Hepatocyte (in vitro differentiated cells): ENCODE data around the gene GALNT15. TPM values are rescaled to one million over a fixed set of nuclear protein-coding genes. Genes with fewer than 3 reads are reported as not detected.

Experiments
- DNase-seq: peaks from one replicate; pipeline ENCODE4 v3.0.0-alpha.2; 2016; ENCODE audit warnings: low spot score
- H2AFZ ChIP-seq: fragments of 200-600 bp; sonication (generic); 2 replicates; pipeline ENCODE4 v1.6.0; 2016; ENCODE audit warnings: antibody characterized with exemption, mild to moderate bottlenecking
- H3K27ac ChIP-seq: fragments of 200-600 bp; sonication (generic); 2 replicates; pipeline ENCODE4 v1.5.1; 2016; ENCODE audit warnings: mild to moderate bottlenecking
- H3K27me3 ChIP-seq: fragments of 200-600 bp; sonication (generic); 2 replicates; pipeline ENCODE4 v1.6.1; 2016
- H3K36me3 ChIP-seq: fragments of 200-600 bp; sonication (generic); replicated peaks from 2 replicates; pipeline ENCODE4 v1.5.1; 2016; ENCODE audit warnings: low read depth; ENCODE audit not compliant: insufficient read depth
- H3K4me1 ChIP-seq: fragments of 200-600 bp; sonication (generic); 2 replicates; pipeline ENCODE4 v1.5.1; 2016; ENCODE audit warnings: mild to moderate bottlenecking, moderate library complexity; ENCODE audit not compliant: insufficient read depth
- H3K4me2 ChIP-seq: fragments of 200-600 bp; sonication (generic); 2 replicates; pipeline ENCODE4 v1.6.0; 2016
- H3K4me3 ChIP-seq: fragments of 200-600 bp; sonication (generic); 2 replicates; pipeline ENCODE4 v1.5.1; 2016; ENCODE audit warnings: mild to moderate bottlenecking
- H3K79me2 ChIP-seq: fragments of 200-600 bp; sonication (generic); 2 replicates; pipeline ENCODE4 v1.6.0; 2017; ENCODE audit warnings: mild to moderate bottlenecking
- H3K9me2 ChIP-seq: fragments of 200-600 bp; sonication (generic); replicated peaks from 2 replicates; pipeline ENCODE4 v1.6.0; 2017; ENCODE audit warnings: mild to moderate bottlenecking; ENCODE audit not compliant: insufficient read depth
- H3K9me3 ChIP-seq: fragments of 200-600 bp; sonication (generic); 2 replicates; pipeline ENCODE4 v1.5.1; 2016; ENCODE audit warnings: low read depth, mild to moderate bottlenecking
- H4K20me1 ChIP-seq: fragments of 200-600 bp; sonication (generic); 2 replicates; pipeline ENCODE4 v1.6.0; 2016; ENCODE audit warnings: mild to moderate bottlenecking; ENCODE audit not compliant: insufficient read depth, poor library complexity, severe bottlenecking
- EZH2 ChIP-seq: fragments of 200-600 bp; sonication (generic); IDR thresholded peaks from 2 replicates; pipeline ENCODE4 v1.6.1; 2016; ENCODE audit warnings: antibody characterized with exemption, mild to moderate bottlenecking, borderline replicate concordance
- EZH2phosphoT487 ChIP-seq: fragments of 200-600 bp; sonication (generic); IDR thresholded peaks from one replicate; pipeline ENCODE4 v1.6.1; 2018; ENCODE audit warnings: antibody characterized with exemption, mild to moderate bottlenecking, low read depth, moderate library complexity; ENCODE audit not compliant: unreplicated experiment, severe bottlenecking
- WGBS: methylation state at CpG from one replicate; pipeline ENCODE4 v1.1.6; 2016; ENCODE audit warnings: low lambda C conversion rate; ENCODE audit errors: missing lambda C conversion rate; 5-methylcytosine and 5-hydroxymethylcytosine counted together
- polyA plus RNA-seq: library from polyadenylated mRNA; unstranded; fragments of >200 nt; fragmentation: Nextera tagmentation; extraction: Ambion mirVana; gene quantifications from 2 replicates; pipeline ENCODE4 v1.2.1, GENCODE V29; 2016
- total RNA-seq: library from RNA; depleted of rRNA; stranded (reverse); fragments of >200 nt; gene quantifications from 2 replicates; pipeline ENCODE4 v1.2.3, GENCODE V29; 2014
- TF ChIP-seq, protein P1 (sequence below): fragments of 200-600 bp; sonication (generic); IDR thresholded peaks from 2 replicates; pipeline ENCODE4 v1.5.1; 2016; ENCODE audit warnings: antibody characterized with exemption, mild to moderate bottlenecking; ENCODE audit not compliant: poor library complexity

Gene GALNT15
- total and polyA plus RNA-seq, 2 experiments from 2014 or later = 1.1 to 1.4 TPM

DNA sequence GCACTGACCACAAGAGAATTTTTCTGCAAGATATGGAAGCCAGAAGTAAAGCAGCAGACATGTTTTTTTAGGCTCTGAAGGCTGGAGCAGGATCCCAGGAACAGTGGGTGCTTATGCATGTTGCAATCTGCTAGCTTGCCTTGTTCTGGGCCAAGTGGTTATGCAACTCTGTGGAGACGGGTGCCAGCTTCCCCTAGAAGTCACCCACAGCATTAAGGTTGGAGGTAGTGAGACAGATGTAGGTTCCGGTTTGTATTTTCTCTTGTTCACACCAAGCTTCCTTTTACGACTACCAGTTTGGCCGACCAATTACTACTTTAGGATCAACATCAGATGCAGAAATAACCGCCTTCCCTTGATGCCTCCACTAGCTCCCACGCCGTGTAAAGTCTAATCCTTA, 79.1 kb downstream of the GALNT15 start:
- Histone ChIP-seq H3K27ac (peak overlapping the region; percentile 70), H3K36me3 (no peaks in the 10 kb centered on the region), H3K9me3 (no peaks in the 10 kb centered on the region), H3K4me3 (no peak overlapping the region), H3K4me2 (no peak overlapping the region), H2AFZ (no peak overlapping the region), H3K27me3 (no peaks in the 10 kb centered on the region), H3K9me2 (no peaks in the 10 kb centered on the region), H3K4me1 (peaks cover 21% of the 10 kb centered on the region), H4K20me1 (no peaks in the 10 kb centered on the region), H3K79me2 (no peaks in the 10 kb centered on the region)
- DNase-seq = no peak
- WGBS = 86% methylated on average over 7 of the region's 7 CpGs
- TF ChIP-seq, protein P1, sequence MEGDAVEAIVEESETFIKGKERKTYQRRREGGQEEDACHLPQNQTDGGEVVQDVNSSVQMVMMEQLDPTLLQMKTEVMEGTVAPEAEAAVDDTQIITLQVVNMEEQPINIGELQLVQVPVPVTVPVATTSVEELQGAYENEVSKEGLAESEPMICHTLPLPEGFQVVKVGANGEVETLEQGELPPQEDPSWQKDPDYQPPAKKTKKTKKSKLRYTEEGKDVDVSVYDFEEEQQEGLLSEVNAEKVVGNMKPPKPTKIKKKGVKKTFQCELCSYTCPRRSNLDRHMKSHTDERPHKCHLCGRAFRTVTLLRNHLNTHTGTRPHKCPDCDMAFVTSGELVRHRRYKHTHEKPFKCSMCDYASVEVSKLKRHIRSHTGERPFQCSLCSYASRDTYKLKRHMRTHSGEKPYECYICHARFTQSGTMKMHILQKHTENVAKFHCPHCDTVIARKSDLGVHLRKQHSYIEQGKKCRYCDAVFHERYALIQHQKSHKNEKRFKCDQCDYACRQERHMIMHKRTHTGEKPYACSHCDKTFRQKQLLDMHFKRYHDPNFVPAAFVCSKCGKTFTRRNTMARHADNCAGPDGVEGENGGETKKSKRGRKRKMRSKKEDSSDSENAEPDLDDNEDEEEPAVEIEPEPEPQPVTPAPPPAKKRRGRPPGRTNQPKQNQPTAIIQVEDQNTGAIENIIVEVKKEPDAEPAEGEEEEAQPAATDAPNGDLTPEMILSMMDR = no peak
- TF ChIP-seq EZH2phosphoT487 (no peak), EZH2 (no peak)

DNA sequence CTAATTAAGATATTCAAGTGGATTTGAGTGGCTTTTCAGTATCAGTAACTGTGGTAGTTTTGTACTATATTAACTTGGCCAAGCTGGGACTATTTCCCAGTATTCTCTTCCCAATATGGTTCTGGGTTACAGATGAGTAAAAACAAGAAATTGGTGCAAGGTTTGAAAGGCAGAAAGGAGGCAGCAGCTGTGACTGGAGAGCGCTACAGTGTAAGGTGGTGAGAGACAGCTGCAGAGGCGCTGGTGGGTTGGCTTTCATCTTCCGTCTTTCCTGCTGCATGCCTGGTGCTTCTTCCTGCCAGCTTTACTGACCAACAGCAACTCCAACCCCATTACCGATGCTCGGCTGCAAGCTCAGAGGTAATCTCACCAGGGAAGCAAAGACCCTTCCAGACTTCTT, 80.4 kb downstream of the GALNT15 start:
- no peak overlapping the region for H3K4me3 ChIP-seq
- no peak overlapping the region for H3K27ac ChIP-seq
- no peaks in the 10 kb centered on the region for H3K36me3 ChIP-seq
- TF ChIP-seq EZH2 (no peak), EZH2phosphoT487 (no peak)
- TF ChIP-seq, protein P1 = no peak
- DNase-seq = no peak
- no peaks in the 10 kb centered on the region for H3K79me2 ChIP-seq
- no peak overlapping the region for H2AFZ ChIP-seq
- no peaks in the 10 kb centered on the region for H3K9me2 ChIP-seq
- WGBS = 83% methylated on average over 5 of the region's 5 CpGs
- H4K20me1 ChIP-seq = no peaks in the 10 kb centered on the region
- H3K27me3 ChIP-seq = no peaks in the 10 kb centered on the region
- H3K4me1 ChIP-seq = peaks cover 21% of the 10 kb centered on the region
- no peaks in the 10 kb centered on the region for H3K9me3 ChIP-seq
- no peak overlapping the region for H3K4me2 ChIP-seq

DNA sequence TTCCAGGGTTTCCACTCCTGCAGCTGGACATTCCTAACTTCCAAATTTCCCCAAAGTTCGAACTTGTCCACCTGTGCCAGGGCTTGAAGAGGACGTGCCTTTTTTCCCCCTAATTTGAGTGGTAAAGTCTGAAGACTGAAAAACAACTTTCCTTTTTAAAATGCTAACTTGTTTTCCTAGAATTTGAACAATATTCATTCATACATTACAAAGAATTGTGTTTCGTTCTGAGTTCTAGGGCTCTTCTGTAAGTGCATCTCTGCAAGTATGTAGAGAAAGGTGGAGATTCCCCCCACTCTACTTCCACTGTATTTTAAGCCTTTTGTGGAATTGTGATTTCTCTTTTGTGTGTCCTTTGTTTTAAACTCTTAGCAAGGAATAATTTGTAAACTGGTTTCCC, 80.8 kb downstream of the GALNT15 start:
- WGBS = 64% methylated on average over 3 of the region's 3 CpGs
- Histone ChIP-seq H3K4me3 (no peak overlapping the region), H3K9me3 (no peaks in the 10 kb centered on the region), H3K36me3 (no peaks in the 10 kb centered on the region), H3K27ac (no peak overlapping the region), H3K79me2 (no peaks in the 10 kb centered on the region), H3K4me1 (peaks cover 21% of the 10 kb centered on the region), H3K9me2 (no peaks in the 10 kb centered on the region), H3K27me3 (no peaks in the 10 kb centered on the region), H4K20me1 (no peaks in the 10 kb centered on the region), H3K4me2 (no peak overlapping the region), H2AFZ (no peak overlapping the region)
- no peak for DNase-seq
- no peak for TF ChIP-seq EZH2phosphoT487
- TF ChIP-seq, protein P1 = no peak
- no peak for TF ChIP-seq EZH2

DNA sequence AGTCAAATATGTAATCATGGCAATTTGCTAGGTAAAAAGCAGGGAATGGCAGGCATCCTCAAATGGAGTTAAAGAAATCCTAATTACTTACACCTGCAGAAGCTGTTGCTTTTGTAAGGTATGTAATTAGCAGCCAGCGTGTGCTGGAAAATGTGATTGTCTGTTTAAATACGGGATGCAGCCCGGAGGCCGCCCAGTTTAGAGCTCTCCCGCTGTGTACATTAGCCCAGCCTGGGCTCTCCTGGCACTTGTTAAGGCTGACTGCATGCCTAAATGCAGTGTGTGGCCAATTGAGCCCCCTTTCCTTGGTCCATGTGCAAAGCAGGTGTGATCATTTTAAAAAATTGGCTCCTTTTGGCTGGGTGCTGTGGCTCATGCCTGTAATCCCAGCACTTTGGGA, 81.2 kb downstream of the GALNT15 start:
- Histone ChIP-seq H4K20me1 (no peaks in the 10 kb centered on the region), H2AFZ (no peak overlapping the region), H3K79me2 (no peaks in the 10 kb centered on the region), H3K4me3 (no peak overlapping the region), H3K4me1 (peaks cover 21% of the 10 kb centered on the region), H3K4me2 (no peak overlapping the region), H3K9me2 (no peaks in the 10 kb centered on the region), H3K27ac (no peak overlapping the region), H3K27me3 (no peaks in the 10 kb centered on the region), H3K36me3 (no peaks in the 10 kb centered on the region), H3K9me3 (no peaks in the 10 kb centered on the region)
- no peak for TF ChIP-seq EZH2
- TF ChIP-seq, protein P1 = no peak
- TF ChIP-seq EZH2phosphoT487 = no peak
- WGBS = 88% methylated on average over 5 of the region's 5 CpGs
- no peak for DNase-seq
